ENCODE results near the gene PTCD1.

Gene PTCD1

DNA sequence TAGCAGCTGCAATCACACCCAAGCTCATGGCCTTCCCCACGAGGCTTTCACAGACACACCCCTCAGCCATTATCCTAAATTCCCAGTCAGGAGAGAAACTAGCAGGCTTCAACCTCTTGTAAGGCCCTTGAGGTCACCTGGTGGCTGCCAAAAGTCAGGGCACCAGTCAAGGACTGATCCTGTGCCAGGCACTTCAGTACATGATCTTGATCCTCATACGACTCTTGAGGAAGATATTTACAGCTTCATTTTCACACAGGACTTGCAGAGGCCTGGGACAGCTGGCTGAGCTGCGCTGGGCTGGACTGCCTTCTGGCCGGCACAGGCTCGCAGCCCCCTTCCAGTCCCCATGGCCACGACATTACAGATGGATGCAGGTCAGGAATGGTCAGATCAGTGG is 39.0 kb downstream of the PTCD1 start:
- Histone ChIP-seq H3K4ac (ENCODE audit: low read depth in 1 of 2, low read length in 2 of 2) (no peak overlapping the region), H2BK12ac (ENCODE audit: low read length in 2 of 2) (no peak overlapping the region), H4K8ac (ENCODE audit: low read length) (no peak overlapping the region), H3K4me2 (ENCODE audit: low read length, poor library complexity, severe bottlenecking) (no peak overlapping the region), H3K4me3 (ENCODE audit: insufficient read depth in 1 of 2, low read depth in 1 of 2, low read length in 2 of 2) (no peak overlapping the region), H3K36me3 (ENCODE audit: control insufficient read depth in 1 of 2, insufficient read depth in 2 of 2, low read depth in 1 of 2, low read length in 2 of 2) (peaks cover 84 to 92% of the 10 kb centered on the region in 2 experiments), H3K9me3 (ENCODE audit: control insufficient read depth, low read length) (no peaks in the 10 kb centered on the region), H2BK5ac (ENCODE audit: low read depth, low read length, poor library complexity, severe bottlenecking) (no peak overlapping the region), H3K18ac (ENCODE audit: low read depth in 1 of 2, low read length in 2 of 2) (no peak overlapping the region), H4K91ac (ENCODE audit: low read length) (no peak overlapping the region), H3K9ac (ENCODE audit: low read length) (no peak overlapping the region), H3K4me1 (ENCODE audit: control insufficient read depth, insufficient read depth, low read depth, low read length) (peaks cover 10% of the 10 kb centered on the region), H3K27me3 (ENCODE audit: control insufficient read depth in 1 of 2, insufficient read depth in 1 of 2, low read length in 2 of 2) (no peaks in the 10 kb centered on the region), H3K14ac (ENCODE audit: low read length in 2 of 2) (no peak overlapping the region), H2AFZ (ENCODE audit: low read depth, low read length) (no peak overlapping the region), H2BK15ac (ENCODE audit: low read depth, poor library complexity, severe bottlenecking) (no peak overlapping the region), H3K27ac (ENCODE audit: low read length, poor library complexity, severe bottlenecking) (no peak overlapping the region), H2AK5ac (ENCODE audit: low read length, severe bottlenecking) (no peak overlapping the region), H2BK120ac (ENCODE audit: low read depth, low read length) (no peak overlapping the region), H3K79me1 (replicated peaks; ENCODE audit: low read length, poor library complexity, severe bottlenecking) (peaks cover 43% of the 10 kb centered on the region), H3K23ac (ENCODE audit: low read length in 2 of 2) (no peak overlapping the region)
- DNase-seq: no peak
- 99% methylated on average over 6 of the region's 6 CpGs for WGBS

GRCh38 chr7:99398891-99399445 is 39.6 kb downstream of the PTCD1 start:
- Histone ChIP-seq H2BK15ac (ENCODE audit: low read depth, poor library complexity, severe bottlenecking) (no peak overlapping the region), H3K4me1 (ENCODE audit: control insufficient read depth, insufficient read depth, low read depth, low read length) (peaks cover 7% of the 10 kb centered on the region), H2BK120ac (ENCODE audit: low read depth, low read length) (no peak overlapping the region), H4K8ac (ENCODE audit: low read length) (no peak overlapping the region), H2AFZ (ENCODE audit: low read depth, low read length) (no peak overlapping the region), H3K4me2 (ENCODE audit: low read length, poor library complexity, severe bottlenecking) (no peak overlapping the region), H3K14ac (ENCODE audit: low read length in 2 of 2) (no peak overlapping the region), H4K91ac (ENCODE audit: low read length) (no peak overlapping the region), H3K18ac (ENCODE audit: low read depth in 1 of 2, low read length in 2 of 2) (no peak overlapping the region), H2AK5ac (ENCODE audit: low read length, severe bottlenecking) (no peak overlapping the region), H3K27me3 (ENCODE audit: control insufficient read depth in 1 of 2, insufficient read depth in 1 of 2, low read length in 2 of 2) (no peaks in the 10 kb centered on the region), H3K79me1 (replicated peaks; ENCODE audit: low read length, poor library complexity, severe bottlenecking) (peaks cover 45% of the 10 kb centered on the region), H2BK12ac (ENCODE audit: low read length in 2 of 2) (no peak overlapping the region), H3K9me3 (ENCODE audit: control insufficient read depth, low read length) (no peaks in the 10 kb centered on the region), H3K27ac (ENCODE audit: low read length, poor library complexity, severe bottlenecking) (no peak overlapping the region), H2BK5ac (ENCODE audit: low read depth, low read length, poor library complexity, severe bottlenecking) (no peak overlapping the region), H3K4me3 (ENCODE audit: insufficient read depth in 1 of 2, low read depth in 1 of 2, low read length in 2 of 2) (no peak overlapping the region), H3K9ac (ENCODE audit: low read length) (peak overlapping the region; percentile 21), H3K4ac (ENCODE audit: low read depth in 1 of 2, low read length in 2 of 2) (no peak overlapping the region), H3K23ac (ENCODE audit: low read length in 2 of 2) (no peak overlapping the region), H3K36me3 (ENCODE audit: control insufficient read depth in 1 of 2, insufficient read depth in 2 of 2, low read depth in 1 of 2, low read length in 2 of 2) (peaks cover 90% of the 10 kb centered on the region in 2 experiments)
- DNase-seq: no peak
- WGBS: 88% methylated on average over 5 of the region's 5 CpGs

- peaks cover 41% of the 10 kb centered on the region for H3K79me1 ChIP-seq (replicated peaks; ENCODE audit: low read length, poor library complexity, severe bottlenecking)
- no peak overlapping the region for H2BK120ac ChIP-seq (ENCODE audit: low read depth, low read length)
- H3K27ac ChIP-seq (ENCODE audit: low read length, poor library complexity, severe bottlenecking): no peak overlapping the region
- no peak for DNase-seq
- H4K91ac ChIP-seq (ENCODE audit: low read length): peak overlapping the region; percentile 55
- no peak overlapping the region for H2AK5ac ChIP-seq (ENCODE audit: low read length, severe bottlenecking)
- H3K27me3 ChIP-seq (ENCODE audit: control insufficient read depth in 1 of 2, insufficient read depth in 1 of 2, low read length in 2 of 2): no peaks in the 10 kb centered on the region
- no peaks in the 10 kb centered on the region for H3K9me3 ChIP-seq (ENCODE audit: control insufficient read depth, low read length)
- 92% methylated on average over 18 of the region's 18 CpGs for WGBS
- no peak overlapping the region for H2BK15ac ChIP-seq (ENCODE audit: low read depth, poor library complexity, severe bottlenecking)
- no peak overlapping the region for H3K9ac ChIP-seq (ENCODE audit: low read length)
- H3K4ac ChIP-seq (ENCODE audit: low read depth in 1 of 2, low read length in 2 of 2): no peak overlapping the region
- H4K8ac ChIP-seq (ENCODE audit: low read length): peak overlapping the region; percentile 31
- H3K4me1 ChIP-seq (ENCODE audit: control insufficient read depth, insufficient read depth, low read depth, low read length): peaks cover 18% of the 10 kb centered on the region
- H3K23ac ChIP-seq (ENCODE audit: low read length in 2 of 2): no peak overlapping the region
- no peak overlapping the region for H3K4me3 ChIP-seq (ENCODE audit: insufficient read depth in 1 of 2, low read depth in 1 of 2, low read length in 2 of 2)
- H3K4me2 ChIP-seq (ENCODE audit: low read length, poor library complexity, severe bottlenecking): no peak overlapping the region
- H2BK5ac ChIP-seq (ENCODE audit: low read depth, low read length, poor library complexity, severe bottlenecking): no peak overlapping the region
- H3K14ac ChIP-seq (ENCODE audit: low read length in 2 of 2): no peak overlapping the region
- H3K36me3 ChIP-seq (ENCODE audit: control insufficient read depth in 1 of 2, insufficient read depth in 2 of 2, low read depth in 1 of 2, low read length in 2 of 2): peaks cover 85 to 86% of the 10 kb centered on the region in 2 experiments
- H2AFZ ChIP-seq (ENCODE audit: low read depth, low read length): no peak overlapping the region
- no peak overlapping the region for H3K18ac ChIP-seq (ENCODE audit: low read depth in 1 of 2, low read length in 2 of 2)
- no peak overlapping the region for H2BK12ac ChIP-seq (ENCODE audit: low read length in 2 of 2)
Measured at GRCh38 chr7:99397297-99397983, 41.2 kb downstream of the PTCD1 start.

DNA sequence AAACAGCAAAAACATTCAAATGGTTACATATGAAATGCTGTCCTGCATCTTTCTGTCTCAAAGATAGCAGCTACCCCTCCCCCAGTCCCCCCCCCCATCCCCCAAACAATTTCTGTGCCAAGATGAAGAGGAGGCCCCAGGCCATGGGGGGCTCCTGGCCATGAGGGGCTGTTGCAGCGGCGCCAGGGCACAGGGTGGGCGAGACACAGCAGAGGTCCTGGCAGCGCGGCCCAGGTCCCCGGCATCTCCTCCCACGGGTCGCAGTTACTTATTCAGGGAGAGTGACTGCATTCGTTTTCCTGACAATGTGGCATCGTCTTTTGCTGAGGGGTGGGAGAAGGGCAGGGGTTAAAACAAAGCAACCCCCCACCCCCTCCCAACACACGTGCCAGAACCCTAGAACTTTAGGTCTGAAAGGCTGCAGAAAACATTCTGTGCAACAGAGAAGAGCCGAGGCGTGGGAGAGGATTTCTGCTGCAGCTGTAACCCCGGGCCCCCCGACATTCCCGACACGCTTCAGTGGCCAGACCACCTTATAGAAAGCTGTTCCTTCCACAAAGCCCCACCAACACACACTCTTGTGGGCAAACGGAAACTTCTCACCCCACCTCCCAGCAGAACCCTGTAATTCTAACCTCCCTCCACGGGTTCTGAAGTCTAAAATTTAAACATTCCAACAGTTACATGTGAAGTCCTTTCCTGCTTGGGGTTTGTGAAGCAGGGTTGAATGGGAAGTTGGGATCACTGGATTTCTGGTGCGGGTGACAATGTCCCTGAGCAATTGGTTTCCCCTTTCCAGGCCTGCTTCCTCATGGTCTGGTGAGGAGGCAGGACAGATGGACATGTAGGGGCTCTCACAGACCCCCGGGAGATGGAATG is 41.9 kb downstream of the PTCD1 start:
- Histone ChIP-seq H2BK5ac (ENCODE audit: low read depth, low read length, poor library complexity, severe bottlenecking) (no peak overlapping the region), H3K9me3 (ENCODE audit: control insufficient read depth, low read length) (no peaks in the 10 kb centered on the region), H3K4me3 (ENCODE audit: insufficient read depth in 1 of 2, low read depth in 1 of 2, low read length in 2 of 2) (no peak overlapping the region), H4K91ac (ENCODE audit: low read length) (no peak overlapping the region), H3K27ac (ENCODE audit: low read length, poor library complexity, severe bottlenecking) (peak overlapping the region; percentile 18), H3K4me1 (ENCODE audit: control insufficient read depth, insufficient read depth, low read depth, low read length) (peaks cover 21% of the 10 kb centered on the region), H2BK120ac (ENCODE audit: low read depth, low read length) (no peak overlapping the region), H2AK5ac (ENCODE audit: low read length, severe bottlenecking) (no peak overlapping the region), H2BK15ac (ENCODE audit: low read depth, poor library complexity, severe bottlenecking) (no peak overlapping the region), H4K8ac (ENCODE audit: low read length) (no peak overlapping the region), H3K4me2 (ENCODE audit: low read length, poor library complexity, severe bottlenecking) (no peak overlapping the region), H3K79me1 (replicated peaks; ENCODE audit: low read length, poor library complexity, severe bottlenecking) (peaks cover 40% of the 10 kb centered on the region), H3K18ac (ENCODE audit: low read depth in 1 of 2, low read length in 2 of 2) (no peak overlapping the region), H3K4ac (ENCODE audit: low read depth in 1 of 2, low read length in 2 of 2) (no peak overlapping the region), H3K9ac (ENCODE audit: low read length) (no peak overlapping the region), H2BK12ac (ENCODE audit: low read length in 2 of 2) (no peak overlapping the region), H3K27me3 (ENCODE audit: control insufficient read depth in 1 of 2, insufficient read depth in 1 of 2, low read length in 2 of 2) (no peaks in the 10 kb centered on the region), H2AFZ (ENCODE audit: low read depth, low read length) (no peak overlapping the region), H3K23ac (ENCODE audit: low read length in 2 of 2) (no peak overlapping the region), H3K14ac (ENCODE audit: low read length in 2 of 2) (no peak overlapping the region), H3K36me3 (ENCODE audit: control insufficient read depth in 1 of 2, insufficient read depth in 2 of 2, low read depth in 1 of 2, low read length in 2 of 2) (peaks cover 86 to 88% of the 10 kb centered on the region in 2 experiments)
- 90% methylated on average over 16 of the region's 21 CpGs for WGBS
- no peak for DNase-seq
